HG03460 (cell line): Measurements from ENCODE around the gene ANO3.

Source experiments
- ATAC-seq: cut with Tn5 transposase; IDR thresholded peaks from one replicate; pipeline ENCODE4 v1.9.1; 2021; ENCODE audit not compliant: unreplicated experiment

The ANO3 gene

GRCh38 chr11:26700574-26701235 is 368.8 kb downstream of the ANO3 start:
- no peak for ATAC-seq

- no peak for ATAC-seq
Measured at GRCh38 chr11:26702406-26702805, 370.5 kb downstream of the ANO3 start.

- ATAC-seq = no peak
Measured at GRCh38 chr11:26703411-26704191, 371.7 kb downstream of the ANO3 start.

GRCh38 chr11:26704249-26704648 is 372.3 kb downstream of the ANO3 start:
- ATAC-seq = no peak

- no peak for ATAC-seq
Measured at GRCh38 chr11:26706181-26706580, 374.3 kb downstream of the ANO3 start.

GRCh38 chr11:26708736-26709456 is 377.0 kb downstream of the ANO3 start:
- ATAC-seq = no peak

- no peak for ATAC-seq
Measured at GRCh38 chr11:26710489-26710888, 378.6 kb downstream of the ANO3 start.

- no peak for ATAC-seq
Measured at GRCh38 chr11:26712497-26712896, 380.6 kb downstream of the ANO3 start.
